ENCODE results near the gene RAPGEF2. TPM values are rescaled to one million over a fixed set of nuclear protein-coding genes. Genes with fewer than 3 reads are reported as not detected.

Gene RAPGEF2
- total and polyA plus RNA-seq, 7 donors = 4.6 to 35.2 (median 20.4) TPM

DNA sequence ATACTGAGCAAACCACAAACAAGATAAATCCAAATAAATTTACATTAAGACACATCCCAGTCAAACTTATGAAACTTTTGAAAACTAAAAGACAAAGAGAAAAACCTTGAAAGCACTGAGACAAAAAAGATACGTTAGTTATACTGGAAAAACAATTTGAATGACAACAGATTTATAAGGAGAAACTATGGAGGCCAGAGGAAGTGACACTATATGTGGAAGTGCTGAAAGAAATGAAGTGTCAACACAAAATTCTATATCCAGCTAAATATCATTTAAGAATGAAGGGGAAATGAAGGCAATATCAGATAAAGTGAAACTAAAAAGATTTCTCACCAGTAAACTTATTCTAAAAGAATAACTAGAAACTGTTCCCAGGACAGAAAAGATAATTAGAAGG, 283.7 kb downstream of the RAPGEF2 start:
- Histone ChIP-seq H3K36me3 (ENCODE audit: insufficient read depth in 1 of 2, low read depth in 1 of 2) (no peaks in the 10 kb centered on the region), H3K27me3 (ENCODE audit: insufficient read depth in 3 of 3, low read length in 2 of 3) (no peaks in the 10 kb centered on the region), H3K4me3 (no peak overlapping the region), H3K9me3 (no peaks in the 10 kb centered on the region), H3K4me1 (no peaks in the 10 kb centered on the region), H3K27ac (no peak overlapping the region)
- no peak for ATAC-seq
- intact Hi-C loops (cut with DNase I) = no loop called here
- WGBS, 3 donors = 86 to 91% (median 90%) methylated on average over 1 of the region's 1 CpG
- TF ChIP-seq, protein P1, sequence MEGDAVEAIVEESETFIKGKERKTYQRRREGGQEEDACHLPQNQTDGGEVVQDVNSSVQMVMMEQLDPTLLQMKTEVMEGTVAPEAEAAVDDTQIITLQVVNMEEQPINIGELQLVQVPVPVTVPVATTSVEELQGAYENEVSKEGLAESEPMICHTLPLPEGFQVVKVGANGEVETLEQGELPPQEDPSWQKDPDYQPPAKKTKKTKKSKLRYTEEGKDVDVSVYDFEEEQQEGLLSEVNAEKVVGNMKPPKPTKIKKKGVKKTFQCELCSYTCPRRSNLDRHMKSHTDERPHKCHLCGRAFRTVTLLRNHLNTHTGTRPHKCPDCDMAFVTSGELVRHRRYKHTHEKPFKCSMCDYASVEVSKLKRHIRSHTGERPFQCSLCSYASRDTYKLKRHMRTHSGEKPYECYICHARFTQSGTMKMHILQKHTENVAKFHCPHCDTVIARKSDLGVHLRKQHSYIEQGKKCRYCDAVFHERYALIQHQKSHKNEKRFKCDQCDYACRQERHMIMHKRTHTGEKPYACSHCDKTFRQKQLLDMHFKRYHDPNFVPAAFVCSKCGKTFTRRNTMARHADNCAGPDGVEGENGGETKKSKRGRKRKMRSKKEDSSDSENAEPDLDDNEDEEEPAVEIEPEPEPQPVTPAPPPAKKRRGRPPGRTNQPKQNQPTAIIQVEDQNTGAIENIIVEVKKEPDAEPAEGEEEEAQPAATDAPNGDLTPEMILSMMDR (IDR thresholded peaks at IDR 0.05) = no peak
- no peak for DNase-seq

DNA sequence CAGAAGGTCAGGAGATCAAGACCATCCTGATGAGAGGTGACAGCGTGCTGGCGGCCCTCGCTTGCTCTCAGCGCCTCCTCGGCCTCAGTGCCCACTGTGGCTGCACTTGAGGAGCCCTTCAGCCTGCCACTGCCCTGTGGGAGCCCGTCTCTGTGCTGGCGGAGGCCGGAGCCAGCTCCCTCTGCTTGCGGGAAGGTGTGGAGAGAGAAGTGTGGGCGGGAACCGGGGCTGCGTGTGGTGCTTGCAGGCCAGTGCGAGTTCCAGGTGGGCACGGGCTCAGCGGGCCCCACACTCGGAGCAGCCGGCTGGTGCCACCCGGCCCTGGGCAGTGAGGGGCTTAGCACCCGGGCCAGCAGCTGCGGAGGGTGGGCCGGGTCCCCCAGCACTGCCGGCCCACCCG, 286.9 kb downstream of the RAPGEF2 start:
- no peak for DNase-seq
- Histone ChIP-seq H3K27ac (no peak overlapping the region), H3K36me3 (ENCODE audit: insufficient read depth in 1 of 2, low read depth in 1 of 2) (no peaks in the 10 kb centered on the region), H3K4me3 (no peak overlapping the region), H3K27me3 (ENCODE audit: insufficient read depth in 3 of 3, low read length in 2 of 3) (no peaks in the 10 kb centered on the region), H3K4me1 (no peaks in the 10 kb centered on the region), H3K9me3 (no peaks in the 10 kb centered on the region)
- intact Hi-C loops (cut with DNase I) = no loop called here
- ATAC-seq = no peak
- 89 to 99% (median 93%) methylated on average over 18 to 23 of the region's 23 CpGs for WGBS, 3 donors
- TF ChIP-seq, protein P1 (IDR thresholded peaks at IDR 0.05) = no peak

DNA sequence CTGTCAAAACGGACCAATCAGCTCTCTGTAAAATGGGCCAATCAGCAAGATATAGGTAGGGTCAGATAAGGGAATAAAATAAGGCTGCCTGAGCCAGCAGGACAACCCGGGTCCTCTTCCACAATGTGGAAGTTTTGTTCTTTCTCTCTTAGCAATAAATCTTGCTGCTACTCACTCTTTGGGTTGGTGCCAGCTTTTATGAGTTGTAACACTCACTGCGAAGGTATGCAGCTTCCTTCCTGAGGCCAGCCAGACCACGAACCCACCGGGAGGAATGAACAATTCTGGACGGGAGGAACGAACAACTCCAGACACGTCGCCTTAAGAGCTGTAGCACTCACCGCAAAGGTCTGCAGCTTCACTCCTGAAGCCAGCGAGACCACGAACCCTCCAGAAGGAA, 287.8 kb downstream of the RAPGEF2 start:
- TF ChIP-seq, protein P1 (IDR thresholded peaks at IDR 0.05) = no peak

GRCh38 chr4:159395693-159396092, 292.8 kb downstream of the RAPGEF2 start:
- H3K27me3 ChIP-seq (ENCODE audit: insufficient read depth in 3 of 3, low read length in 2 of 3) = no peaks in the 10 kb centered on the region
- DNase-seq (no peak), ATAC-seq (no peak)
- intact Hi-C loops (cut with DNase I) = no loop called here
- H3K9me3 ChIP-seq = no peaks in the 10 kb centered on the region
- 62 to 85% (median 67%) methylated on average over 2 of the region's 2 CpGs for WGBS, 3 donors
- H3K4me1 ChIP-seq = no peaks in the 10 kb centered on the region
- no peak overlapping the region for H3K27ac ChIP-seq
- H3K4me3 ChIP-seq = no peak overlapping the region
- TF ChIP-seq, protein P1 (IDR thresholded peaks at IDR 0.05) = no peak
- H3K36me3 ChIP-seq (ENCODE audit: insufficient read depth in 1 of 2, low read depth in 1 of 2) = no peaks in the 10 kb centered on the region

More for the DNA sequence above, 287.8 kb downstream of the RAPGEF2 start:
- H3K27ac ChIP-seq = no peak overlapping the region
- no peaks in the 10 kb centered on the region for H3K27me3 ChIP-seq (ENCODE audit: insufficient read depth in 3 of 3, low read length in 2 of 3)
- H3K9me3 ChIP-seq = no peaks in the 10 kb centered on the region
- WGBS, 3 donors = 52 to 54% (median 54%) methylated on average over 12 of the region's 12 CpGs
- DNase-seq (no peak), ATAC-seq (no peak)
- no peaks in the 10 kb centered on the region for H3K36me3 ChIP-seq (ENCODE audit: insufficient read depth in 1 of 2, low read depth in 1 of 2)
- no peak overlapping the region for H3K4me3 ChIP-seq
- no peaks in the 10 kb centered on the region for H3K4me1 ChIP-seq
- intact Hi-C loops (cut with DNase I) = no loop called here

DNA sequence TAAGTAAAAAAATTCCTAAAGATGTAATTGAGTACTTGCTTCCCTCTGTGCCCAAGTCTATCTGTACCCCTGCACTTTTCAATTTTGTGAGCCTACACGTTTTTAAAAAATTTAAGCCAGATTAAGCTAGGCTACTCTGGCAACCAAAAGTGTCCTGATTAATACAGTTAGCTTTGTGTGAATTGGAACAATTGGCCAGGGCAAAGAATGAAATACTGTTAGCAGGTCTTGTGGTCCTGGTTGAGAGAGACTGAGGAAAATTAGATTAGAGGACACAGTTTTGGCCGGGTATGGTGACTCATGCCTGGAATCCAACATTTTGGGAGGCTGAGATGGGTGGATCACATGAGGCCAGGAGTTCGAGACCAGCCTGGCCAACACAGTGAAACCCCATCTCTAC, 293.3 kb downstream of the RAPGEF2 start:
- no peak for DNase-seq
- Histone ChIP-seq H3K36me3 (ENCODE audit: insufficient read depth in 1 of 2, low read depth in 1 of 2) (no peaks in the 10 kb centered on the region), H3K4me1 (no peaks in the 10 kb centered on the region), H3K27me3 (ENCODE audit: insufficient read depth in 3 of 3, low read length in 2 of 3) (no peaks in the 10 kb centered on the region), H3K27ac (no peak overlapping the region), H3K9me3 (no peaks in the 10 kb centered on the region), H3K4me3 (no peak overlapping the region)
- WGBS, 3 donors = 48 to 62% (median 53%) methylated on average over 3 of the region's 3 CpGs
- TF ChIP-seq, protein P1 (IDR thresholded peaks at IDR 0.05) = no peak
- ATAC-seq = no peak
- intact Hi-C loops (cut with DNase I) = no loop called here
